Left renal pelvis (tissue), 4 donors: ENCODE results near the gene ELFN2. TPM values are rescaled to one million over a fixed set of nuclear protein-coding genes. Genes with fewer than 3 reads are reported as not detected.
A peak's percentile ranks its signal among the peaks of the same experiment; 100 is the strongest.
"Not testable (repeated sequence)": the region's sequence is repeated elsewhere in the genome, so short reads cannot be mapped to it uniquely, and the experiment has no call there.

Experiments used
- DNase-seq, 4 donors: peaks; one replicate each; pipeline ENCODE4 v3.0.0-alpha.2; 2013; ENCODE audit warnings: low read depth in 4 of 4, low spot score in 3 of 4
- polyA plus RNA-seq, 4 donors: library from polyadenylated mRNA; unstranded; fragments of 120-200 nt; gene quantifications; one replicate each; pipeline ENCODE4 v1.2.1, GENCODE V29; 2013; ENCODE audit not compliant: insufficient read length in 4 of 4

Gene ELFN2
- polyA plus RNA-seq, 4 donors, result 0.54 to 5.3 (median 1.4) TPM

GRCh38 chr22:37340331-37341262 is 86.7 kb downstream of the ELFN2 start:
- no peak for DNase-seq

DNA sequence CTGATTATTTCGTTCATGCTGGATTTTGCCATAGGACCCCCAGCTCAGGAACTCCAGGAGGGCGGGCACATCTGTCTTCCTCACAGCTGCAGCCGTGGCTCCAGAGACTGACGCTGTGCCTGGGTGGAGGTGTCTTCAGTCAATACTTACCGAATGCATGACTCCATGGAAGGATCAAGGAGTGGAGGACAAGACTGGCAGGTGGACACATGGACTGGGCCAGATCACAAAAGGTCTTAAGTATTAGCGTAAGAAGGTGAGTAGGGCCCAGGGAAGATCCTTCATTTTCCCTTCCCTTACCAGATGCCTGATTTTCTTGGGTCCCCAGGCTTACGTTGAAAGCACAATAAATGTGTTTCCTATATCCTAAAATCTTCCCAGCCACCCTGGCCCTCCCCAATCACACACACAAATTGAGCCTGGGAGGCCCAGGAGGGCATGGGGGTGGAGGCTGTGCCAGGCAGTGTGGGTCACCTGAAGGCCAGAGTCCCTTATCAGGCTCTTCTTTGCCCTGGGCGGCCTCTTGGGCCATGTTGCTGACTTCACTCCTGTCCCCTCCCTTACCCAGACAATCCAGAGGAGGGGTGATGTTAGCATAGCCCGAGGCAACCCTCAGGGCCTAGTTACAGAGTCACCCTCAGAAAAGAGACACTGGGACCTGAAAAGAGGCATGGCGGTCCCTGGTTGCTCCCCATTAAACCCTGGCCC is 88.6 kb downstream of the ELFN2 start:
- no peak for DNase-seq

DNA sequence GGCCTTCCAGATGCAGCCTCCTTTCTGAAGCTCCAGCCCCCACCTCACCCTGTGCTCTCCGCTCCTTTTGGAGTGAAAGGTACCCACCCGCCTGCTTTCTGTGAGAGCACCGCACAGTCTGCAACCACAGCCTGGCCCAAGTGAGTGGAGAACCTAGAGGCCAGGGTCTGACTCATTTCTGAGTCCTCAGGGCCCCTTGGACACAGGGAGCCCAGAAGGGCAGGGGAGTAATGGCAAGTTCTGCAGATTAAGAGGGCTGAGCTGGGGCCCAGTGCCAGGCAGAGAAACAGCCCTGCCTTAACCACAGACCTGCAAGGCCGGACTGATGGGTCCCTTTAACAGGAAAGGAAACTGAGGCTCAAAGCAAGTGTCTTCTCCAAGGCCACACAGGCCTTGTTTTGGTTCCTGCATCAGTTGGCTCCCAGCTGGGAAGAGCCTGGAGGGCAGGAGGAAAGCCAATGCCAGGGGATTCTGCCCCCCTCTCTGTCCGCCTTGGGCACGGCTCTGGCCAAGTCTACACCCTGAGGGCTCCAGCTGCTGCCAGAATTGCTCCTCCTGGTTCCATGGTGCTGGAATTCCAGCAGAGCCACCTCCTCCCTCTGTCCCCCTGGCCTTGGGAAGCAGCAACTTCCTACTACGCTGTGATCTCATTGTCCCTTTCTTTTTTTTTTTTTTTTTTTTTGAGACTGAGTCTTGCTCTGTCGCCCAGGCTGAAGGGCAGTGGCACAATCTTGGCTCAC is 89.9 kb downstream of the ELFN2 start:
- DNase-seq, result no peak

DNA sequence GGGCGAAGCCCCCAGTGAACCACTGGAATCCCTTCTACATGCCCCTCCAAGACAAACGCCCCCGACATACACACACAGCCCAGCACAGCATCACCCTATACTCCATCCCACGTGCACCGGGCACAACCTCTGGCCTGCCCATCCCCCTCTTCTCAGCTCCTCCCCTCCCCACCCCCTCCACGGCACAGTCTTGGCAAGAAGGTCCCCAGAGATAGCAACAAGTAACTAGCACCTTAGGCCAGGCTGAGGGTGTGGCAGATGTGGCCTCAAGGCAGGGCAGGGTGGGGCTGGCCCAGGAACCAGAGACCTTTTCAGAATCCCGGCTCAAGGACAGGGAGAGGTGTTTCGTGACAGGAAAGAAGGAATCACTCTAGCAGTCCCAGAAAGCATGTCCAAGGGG is 90.7 kb downstream of the ELFN2 start:
- DNase-seq, result no peak

GRCh38 chr22:37335806-37336199 is 91.5 kb downstream of the ELFN2 start:
- DNase-seq, result no peak

DNA sequence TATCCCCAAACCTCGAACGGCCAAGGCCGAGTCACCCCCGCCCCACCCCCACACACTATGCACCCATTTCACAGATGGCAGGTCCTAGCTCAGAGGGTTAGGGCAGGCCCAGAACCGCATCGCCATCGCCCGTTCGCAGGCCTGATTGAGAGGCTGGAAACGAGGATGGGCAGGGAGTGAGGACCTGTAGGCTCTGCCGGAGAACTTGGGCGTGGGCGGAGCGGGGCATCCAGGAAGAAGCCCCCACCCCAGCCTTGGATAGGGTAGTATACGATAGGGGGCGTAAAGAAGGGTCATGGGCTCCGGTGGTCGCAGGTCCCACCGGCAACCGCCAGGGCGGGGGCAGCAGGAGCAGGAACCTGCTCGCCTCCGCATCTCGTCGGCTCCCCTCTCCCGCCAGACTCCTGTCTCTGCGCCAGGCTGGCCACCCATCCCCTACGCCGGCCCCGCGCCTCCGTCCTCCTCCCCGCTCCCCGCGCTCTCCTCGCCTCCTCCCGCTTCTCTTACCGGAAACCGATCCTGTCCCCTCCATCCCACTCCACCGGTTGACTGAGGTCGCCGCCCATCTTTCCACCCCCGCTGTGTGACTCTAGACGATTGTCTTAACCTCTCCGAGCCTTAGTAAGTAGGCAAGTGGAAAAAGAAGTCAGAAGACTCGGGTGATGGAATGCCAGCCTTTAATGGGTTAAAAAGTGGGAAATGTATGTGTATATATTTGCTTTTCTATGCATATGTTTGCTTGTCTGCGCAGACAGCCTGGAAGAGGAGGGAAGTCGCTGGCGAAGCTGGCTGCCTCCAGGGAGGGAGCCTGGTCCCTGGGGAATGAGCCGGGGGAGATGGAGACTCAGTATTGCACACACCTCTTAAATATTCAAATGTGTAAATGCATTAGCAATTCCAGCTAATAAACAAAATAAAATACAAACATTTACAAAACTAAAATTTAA is 92.1 kb downstream of the ELFN2 start:
- DNase-seq, result no peak

GRCh38 chr22:37334461-37334858 is 92.8 kb downstream of the ELFN2 start:
- DNase-seq, result no peak

DNA sequence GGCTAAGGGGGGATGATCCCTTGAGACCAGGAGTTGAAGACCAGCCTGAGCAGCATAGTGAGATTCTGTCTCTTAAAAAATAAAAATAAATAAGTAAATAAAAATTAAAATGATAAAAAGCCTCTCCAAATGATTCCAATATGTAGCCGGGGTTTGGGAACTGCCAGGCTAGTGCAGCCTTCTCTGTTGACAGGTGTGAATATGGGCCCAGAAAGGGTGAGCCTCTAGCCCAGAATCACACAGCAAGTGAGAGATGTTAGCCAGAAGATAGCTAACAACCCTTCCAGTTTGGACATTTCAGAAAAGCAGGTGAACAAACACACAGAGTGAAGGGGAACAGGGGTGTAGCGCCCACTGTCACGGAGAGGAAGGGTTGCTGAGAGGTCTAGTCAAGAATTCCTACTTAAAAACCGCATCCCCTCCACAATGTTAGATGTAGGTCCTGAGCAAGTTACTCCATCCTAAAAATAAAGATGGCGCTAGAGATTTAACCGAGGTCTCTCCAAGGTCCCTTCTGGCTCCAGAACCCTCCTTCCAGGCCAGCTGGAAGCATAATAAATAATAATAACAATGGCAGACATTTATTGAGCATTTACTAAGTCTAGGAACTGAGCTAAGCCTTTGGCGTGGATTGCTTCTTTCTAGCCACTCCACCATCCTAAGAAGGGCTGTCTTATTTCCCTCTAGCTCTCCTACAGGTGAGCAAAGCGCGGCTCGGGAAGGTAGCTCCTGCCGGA is 93.4 kb downstream of the ELFN2 start:
- DNase-seq, result no peak

DNA sequence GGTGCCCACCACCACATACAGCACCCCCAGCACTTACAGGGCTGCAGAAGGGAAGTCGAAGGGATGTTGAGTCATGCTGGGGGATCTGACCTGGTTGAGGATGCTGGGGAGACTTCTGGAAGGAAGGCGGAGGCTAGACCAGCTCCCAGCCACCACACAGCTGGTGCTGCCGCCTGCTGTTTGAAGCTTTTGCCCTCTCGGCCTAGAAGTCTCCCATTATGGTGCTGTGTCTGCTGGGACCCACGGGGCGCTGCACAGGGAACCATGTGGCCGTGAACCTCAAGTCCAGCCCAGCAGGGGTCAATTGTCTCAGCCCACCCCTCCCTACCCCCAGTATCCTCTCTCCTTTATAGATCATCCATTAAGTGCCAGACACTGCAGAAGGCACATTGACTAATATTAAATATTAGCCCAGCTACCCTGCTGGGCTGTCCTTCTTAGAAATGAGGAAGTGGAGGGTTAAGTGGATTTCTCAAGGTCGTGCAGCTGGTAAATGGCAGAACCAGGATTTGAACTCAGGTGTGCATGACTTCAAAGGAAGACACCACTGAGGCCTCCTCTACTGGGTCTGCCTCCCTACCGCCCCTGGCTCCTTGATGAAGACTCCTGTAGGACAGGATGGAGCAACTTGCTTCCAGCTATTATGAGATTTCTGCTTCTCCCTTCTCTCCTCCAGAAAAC is 95.3 kb downstream of the ELFN2 start:
- DNase-seq, result no peak

DNA sequence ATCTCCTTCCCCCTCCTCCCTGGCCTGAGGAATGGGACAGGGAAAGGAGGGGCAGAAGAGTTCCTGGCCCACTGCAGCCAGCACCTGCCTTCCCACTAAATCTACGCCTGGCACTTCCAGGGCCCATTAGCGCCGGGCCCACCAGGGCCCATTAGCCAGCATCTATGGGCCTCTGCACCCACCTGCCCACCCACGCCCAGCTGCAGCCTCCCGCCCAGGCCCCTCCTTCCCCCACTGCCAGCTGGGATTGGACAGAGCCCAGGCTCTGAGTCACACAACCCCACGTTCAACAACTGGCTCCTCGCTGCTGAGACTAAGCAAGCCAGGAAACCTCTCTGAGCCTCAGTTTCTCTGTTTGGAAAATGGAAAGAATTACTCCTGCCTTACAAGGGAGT is 96.2 kb downstream of the ELFN2 start:
- no peak for DNase-seq

- peak; percentile 39 to 73 (median 58) for DNase-seq
Measured at GRCh38 chr22:37330200-37331033, 96.9 kb downstream of the ELFN2 start.

GRCh38 chr22:37329238-37330140 is 97.8 kb downstream of the ELFN2 start:
- DNase-seq, result no peak

DNA sequence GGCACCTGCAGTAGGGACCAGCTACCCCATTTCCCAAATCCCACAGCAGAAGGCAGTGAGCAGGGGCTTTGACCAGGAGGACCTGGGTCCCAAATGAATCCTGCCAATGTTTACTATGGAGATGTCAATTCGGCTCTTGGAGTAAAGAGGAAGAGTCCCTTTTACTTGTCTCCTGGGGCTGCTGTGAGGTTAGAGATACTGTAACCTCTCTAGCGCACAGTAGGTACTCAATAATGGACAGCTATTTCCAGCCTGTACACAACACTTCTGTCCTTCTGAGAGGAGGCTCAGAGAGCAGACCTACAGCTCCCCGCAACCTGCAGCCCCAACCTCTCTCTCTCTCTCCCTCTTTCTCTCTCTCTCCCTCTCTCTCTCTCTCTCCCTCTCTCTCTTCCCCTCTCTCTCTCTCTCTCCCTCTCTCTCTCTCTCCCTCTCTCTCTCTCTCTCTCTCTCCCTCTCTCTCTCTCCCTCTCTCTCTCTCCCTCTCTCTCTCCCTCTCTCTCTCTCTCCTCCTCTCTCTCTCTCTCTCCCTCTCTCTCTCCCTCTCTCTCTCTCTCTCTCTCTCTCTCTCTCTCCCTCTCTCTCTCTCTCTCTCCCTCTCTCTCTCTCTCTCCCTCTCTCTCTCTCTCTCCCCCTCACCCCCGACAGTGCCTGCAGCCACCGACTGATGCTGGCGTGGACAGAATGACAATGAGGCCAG is 98.6 kb downstream of the ELFN2 start:
- DNase-seq, result not testable (repeated sequence)

GRCh38 chr22:37328017-37328416 is 99.3 kb downstream of the ELFN2 start:
- DNase-seq, result no peak

DNA sequence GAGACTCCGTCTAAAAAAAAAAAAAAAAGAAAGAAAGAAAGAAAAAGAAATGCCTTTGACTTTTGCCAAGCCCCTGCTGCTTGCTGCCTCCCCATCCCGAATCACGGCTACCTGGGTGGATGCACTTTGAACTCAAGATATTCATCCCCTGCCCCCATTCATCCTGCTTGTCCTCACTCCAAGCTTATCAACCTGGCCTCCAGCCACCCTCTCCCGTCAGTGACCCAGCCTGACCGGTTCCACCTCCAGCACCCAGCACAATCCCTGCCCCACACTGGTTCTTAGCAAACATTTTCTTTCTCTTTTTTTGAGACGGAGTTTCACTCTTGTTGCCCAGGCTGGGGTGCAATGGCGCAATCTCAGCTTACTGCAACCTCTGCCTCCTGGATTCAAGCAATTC is 100.6 kb downstream of the ELFN2 start:
- DNase-seq, result no peak

DNA sequence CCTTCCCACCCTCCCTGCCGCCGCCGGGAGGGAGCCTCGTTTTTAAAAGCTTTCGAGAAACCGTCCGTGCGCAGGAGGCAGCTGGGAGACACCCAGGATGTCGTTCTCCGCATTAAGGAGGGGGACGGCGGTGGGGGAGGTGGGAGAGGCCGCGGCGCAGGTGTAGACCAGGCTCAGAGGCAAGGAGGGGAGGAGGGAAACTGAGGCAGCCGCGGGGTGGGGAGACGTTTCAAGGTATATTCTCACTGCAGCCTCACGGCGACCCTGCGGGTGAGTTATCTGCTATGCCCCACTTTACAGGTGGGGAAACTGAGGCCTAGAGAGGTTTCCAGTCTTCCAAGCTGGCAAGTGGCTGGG is 102.3 kb downstream of the ELFN2 start:
- DNase-seq, result no peak
